GM23338 (cell line): ENCODE measurements around the gene GJD2. TPM values are rescaled to one million over a fixed set of nuclear protein-coding genes. Genes with fewer than 3 reads are reported as not detected.
A peak's percentile ranks its signal among the peaks of the same experiment; 100 is the strongest.

Experiments
- ATAC-seq: fragments of 200-7000 bp; cut with Tn5 transposase; 3 replicates; pipeline ENCODE4 v1.9.1; 2020
- DNase-seq: peaks from one replicate; pipeline ENCODE4 v3.0.0-alpha.2; 2015; ENCODE audit warnings: low spot score
- H2AFZ ChIP-seq: fragments of 200-600 bp; sonication (generic); 2 replicates; pipeline ENCODE4 v1.8.0; 2016; ENCODE audit warnings: antibody characterized with exemption, mild to moderate bottlenecking, moderate library complexity
- H3F3A ChIP-seq: fragments of 200-600 bp; sonication (generic); replicated peaks from 2 replicates; pipeline ENCODE4 v1.8.0; 2017; ENCODE audit warnings: antibody characterized with exemption, mixed run types, low read depth
- H3K27ac ChIP-seq: fragments of 200-600 bp; sonication (generic); 2 replicates; pipeline ENCODE4 v1.6.1; 2016; ENCODE audit warnings: low read depth
- H3K27me3 ChIP-seq: fragments of 200-600 bp; sonication (generic); 2 replicates; pipeline ENCODE4 v1.8.0; 2016; ENCODE audit warnings: mild to moderate bottlenecking, mixed run types, moderate library complexity; ENCODE audit not compliant: insufficient read depth
- H3K36me3 ChIP-seq: fragments of 200-600 bp; sonication (generic); 2 replicates; pipeline ENCODE4 v1.8.0; 2016; ENCODE audit warnings: mild to moderate bottlenecking; ENCODE audit not compliant: insufficient read depth
- H3K4me1 ChIP-seq: fragments of 200-600 bp; sonication (generic); 2 replicates; pipeline ENCODE4 v1.8.0; 2016; ENCODE audit warnings: mild to moderate bottlenecking, moderate library complexity; ENCODE audit not compliant: insufficient read depth
- H3K4me2 ChIP-seq: fragments of 200-600 bp; sonication (generic); 2 replicates; pipeline ENCODE4 v1.7.1; 2017; ENCODE audit warnings: mixed run types
- H3K4me3 ChIP-seq: fragments of 200-600 bp; sonication (generic); 2 replicates; pipeline ENCODE4 v1.6.1; 2016; ENCODE audit warnings: mixed run types
- H3K79me2 ChIP-seq: fragments of 200-600 bp; sonication (generic); replicated peaks from 2 replicates; pipeline ENCODE4 v1.8.0; 2017; ENCODE audit warnings: mild to moderate bottlenecking; ENCODE audit not compliant: insufficient read depth
- H3K9me2 ChIP-seq: fragments of 200-600 bp; sonication (generic); 2 replicates; pipeline ENCODE4 v1.8.0; 2017; ENCODE audit not compliant: insufficient read depth
- H4K20me1 ChIP-seq: fragments of 200-600 bp; sonication (generic); replicated peaks from 2 replicates; pipeline ENCODE4 v1.8.0; 2017; ENCODE audit warnings: mild to moderate bottlenecking; ENCODE audit not compliant: insufficient read depth
- H3K27ac Mint-ChIP-seq: 2 replicates; pipeline ENCODE4 v1.8.0; 2020; ENCODE audit warnings: inconsistent platforms, mild to moderate bottlenecking, moderate library complexity, mixed read lengths
- H3K27me3 Mint-ChIP-seq: 3 replicates; pipeline ENCODE4 v1.8.0; 2022; ENCODE audit warnings: low read depth, mild to moderate bottlenecking, moderate library complexity, mixed read lengths, inconsistent platforms; ENCODE audit not compliant: insufficient read depth, poor library complexity
- H3K36me3 Mint-ChIP-seq: 3 replicates; pipeline ENCODE4 v1.8.0; 2021; ENCODE audit warnings: low read depth, mild to moderate bottlenecking, inconsistent platforms, moderate library complexity, mixed read lengths
- H3K4me1 Mint-ChIP-seq: 3 replicates; pipeline ENCODE4 v1.8.0; 2020; ENCODE audit warnings: mild to moderate bottlenecking, inconsistent platforms, mixed read lengths
- H3K4me3 Mint-ChIP-seq: 3 replicates; pipeline ENCODE4 v1.8.0; 2021; ENCODE audit warnings: moderate library complexity, mild to moderate bottlenecking, inconsistent platforms, mixed read lengths
- H3K9me3 Mint-ChIP-seq: 3 replicates; pipeline ENCODE4 v1.8.0; 2020; ENCODE audit warnings: moderate library complexity, mild to moderate bottlenecking, inconsistent platforms, mixed read lengths
- CREB1 ChIP-seq: fragments of 250-450 bp; sonication (Bioruptor Pico); IDR thresholded peaks from 2 replicates; pipeline ENCODE4 v1.5.0; 2020; ENCODE audit warnings: low read depth, mild to moderate bottlenecking, moderate library complexity
- EZH2 ChIP-seq: fragments of 200-600 bp; sonication (generic); IDR thresholded peaks from one replicate; pipeline ENCODE4 v1.8.0; 2017; ENCODE audit warnings: antibody characterized with exemption, mild to moderate bottlenecking, low read depth; ENCODE audit not compliant: unreplicated experiment
- EZH2phosphoT487 ChIP-seq: fragments of 200-600 bp; sonication (generic); IDR thresholded peaks from one replicate; pipeline ENCODE4 v1.8.1; 2018; ENCODE audit warnings: antibody characterized with exemption; ENCODE audit not compliant: unreplicated experiment
- ZNF331 ChIP-seq: fragments of 250-450 bp; sonication (Bioruptor Pico); IDR thresholded peaks from 2 replicates; pipeline ENCODE4 v1.5.0; 2020; ENCODE audit warnings: low read depth, mild to moderate bottlenecking, moderate library complexity
- ZNF462 ChIP-seq: fragments of 250-450 bp; sonication (Bioruptor Pico); IDR thresholded peaks from 2 replicates; pipeline ENCODE4 v1.5.0; 2020; ENCODE audit warnings: mild to moderate bottlenecking, moderate library complexity
- polyA plus RNA-seq: library from polyadenylated mRNA; unstranded; fragments of >200 nt; fragmentation: Nextera tagmentation; extraction: Ambion mirVana; gene quantifications from 2 replicates; pipeline ENCODE4 v1.2.1, GENCODE V29; 2016
- total RNA-seq: library from RNA; depleted of rRNA; stranded (reverse); fragments of >200 nt; shearing (Covaris generic); gene quantifications from 2 replicates; pipeline ENCODE4 v1.2.3, GENCODE V29; 2014
- TF ChIP-seq, protein P1 (sequence below): IDR thresholded peaks from one replicate; pipeline ENCODE4 v1.6.1; 2018; ENCODE audit warnings: antibody characterized with exemption; ENCODE audit not compliant: unreplicated experiment
- TF ChIP-seq, protein P2 (sequence below), 2 experiments: fragments of 200-600 bp in 1 of 2; sonication (generic) in 1 of 2; conservative IDR thresholded peaks; 2 replicates each; pipeline versions ENCODE4 v1.5.1 to v1.6.1; 2016 to 2017; ENCODE audit warnings: antibody characterized with exemption in 2 of 2, low read depth in 2 of 2, mild to moderate bottlenecking in 2 of 2, moderate library complexity in 1 of 2

The GJD2 gene
- total and polyA plus RNA-seq, 2 experiments from 2014 or later = 0.29 to 0.63 TPM

DNA sequence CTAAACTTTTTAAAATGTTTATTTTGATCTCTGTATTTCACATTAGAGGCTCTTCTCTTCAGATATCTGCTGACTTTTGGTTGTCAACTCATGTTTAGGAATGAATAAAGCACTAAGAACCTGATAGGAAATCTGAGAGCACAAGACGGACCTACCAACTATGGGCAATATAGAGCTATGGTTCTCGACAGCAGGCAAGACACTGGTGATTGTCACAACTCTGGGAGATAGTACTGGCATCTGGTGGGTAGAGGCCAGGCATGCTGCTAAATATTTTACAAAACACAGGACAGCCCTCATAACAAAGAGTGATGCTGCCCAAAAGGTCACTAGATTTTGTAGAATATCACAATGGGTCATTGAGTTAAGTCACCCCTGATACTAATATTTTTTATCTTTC lies 17.5 kb upstream of the GJD2 start (continued):
- TF ChIP-seq EZH2phosphoT487 = no peak
- TF ChIP-seq, protein P1, sequence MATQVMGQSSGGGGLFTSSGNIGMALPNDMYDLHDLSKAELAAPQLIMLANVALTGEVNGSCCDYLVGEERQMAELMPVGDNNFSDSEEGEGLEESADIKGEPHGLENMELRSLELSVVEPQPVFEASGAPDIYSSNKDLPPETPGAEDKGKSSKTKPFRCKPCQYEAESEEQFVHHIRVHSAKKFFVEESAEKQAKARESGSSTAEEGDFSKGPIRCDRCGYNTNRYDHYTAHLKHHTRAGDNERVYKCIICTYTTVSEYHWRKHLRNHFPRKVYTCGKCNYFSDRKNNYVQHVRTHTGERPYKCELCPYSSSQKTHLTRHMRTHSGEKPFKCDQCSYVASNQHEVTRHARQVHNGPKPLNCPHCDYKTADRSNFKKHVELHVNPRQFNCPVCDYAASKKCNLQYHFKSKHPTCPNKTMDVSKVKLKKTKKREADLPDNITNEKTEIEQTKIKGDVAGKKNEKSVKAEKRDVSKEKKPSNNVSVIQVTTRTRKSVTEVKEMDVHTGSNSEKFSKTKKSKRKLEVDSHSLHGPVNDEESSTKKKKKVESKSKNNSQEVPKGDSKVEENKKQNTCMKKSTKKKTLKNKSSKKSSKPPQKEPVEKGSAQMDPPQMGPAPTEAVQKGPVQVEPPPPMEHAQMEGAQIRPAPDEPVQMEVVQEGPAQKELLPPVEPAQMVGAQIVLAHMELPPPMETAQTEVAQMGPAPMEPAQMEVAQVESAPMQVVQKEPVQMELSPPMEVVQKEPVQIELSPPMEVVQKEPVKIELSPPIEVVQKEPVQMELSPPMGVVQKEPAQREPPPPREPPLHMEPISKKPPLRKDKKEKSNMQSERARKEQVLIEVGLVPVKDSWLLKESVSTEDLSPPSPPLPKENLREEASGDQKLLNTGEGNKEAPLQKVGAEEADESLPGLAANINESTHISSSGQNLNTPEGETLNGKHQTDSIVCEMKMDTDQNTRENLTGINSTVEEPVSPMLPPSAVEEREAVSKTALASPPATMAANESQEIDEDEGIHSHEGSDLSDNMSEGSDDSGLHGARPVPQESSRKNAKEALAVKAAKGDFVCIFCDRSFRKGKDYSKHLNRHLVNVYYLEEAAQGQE = no peak
- TF ChIP-seq, protein P2, sequence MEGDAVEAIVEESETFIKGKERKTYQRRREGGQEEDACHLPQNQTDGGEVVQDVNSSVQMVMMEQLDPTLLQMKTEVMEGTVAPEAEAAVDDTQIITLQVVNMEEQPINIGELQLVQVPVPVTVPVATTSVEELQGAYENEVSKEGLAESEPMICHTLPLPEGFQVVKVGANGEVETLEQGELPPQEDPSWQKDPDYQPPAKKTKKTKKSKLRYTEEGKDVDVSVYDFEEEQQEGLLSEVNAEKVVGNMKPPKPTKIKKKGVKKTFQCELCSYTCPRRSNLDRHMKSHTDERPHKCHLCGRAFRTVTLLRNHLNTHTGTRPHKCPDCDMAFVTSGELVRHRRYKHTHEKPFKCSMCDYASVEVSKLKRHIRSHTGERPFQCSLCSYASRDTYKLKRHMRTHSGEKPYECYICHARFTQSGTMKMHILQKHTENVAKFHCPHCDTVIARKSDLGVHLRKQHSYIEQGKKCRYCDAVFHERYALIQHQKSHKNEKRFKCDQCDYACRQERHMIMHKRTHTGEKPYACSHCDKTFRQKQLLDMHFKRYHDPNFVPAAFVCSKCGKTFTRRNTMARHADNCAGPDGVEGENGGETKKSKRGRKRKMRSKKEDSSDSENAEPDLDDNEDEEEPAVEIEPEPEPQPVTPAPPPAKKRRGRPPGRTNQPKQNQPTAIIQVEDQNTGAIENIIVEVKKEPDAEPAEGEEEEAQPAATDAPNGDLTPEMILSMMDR (conservative IDR thresholded peaks at IDR 0.05; ENCODE audit: low read depth in 2 of 2) = no peak

DNA sequence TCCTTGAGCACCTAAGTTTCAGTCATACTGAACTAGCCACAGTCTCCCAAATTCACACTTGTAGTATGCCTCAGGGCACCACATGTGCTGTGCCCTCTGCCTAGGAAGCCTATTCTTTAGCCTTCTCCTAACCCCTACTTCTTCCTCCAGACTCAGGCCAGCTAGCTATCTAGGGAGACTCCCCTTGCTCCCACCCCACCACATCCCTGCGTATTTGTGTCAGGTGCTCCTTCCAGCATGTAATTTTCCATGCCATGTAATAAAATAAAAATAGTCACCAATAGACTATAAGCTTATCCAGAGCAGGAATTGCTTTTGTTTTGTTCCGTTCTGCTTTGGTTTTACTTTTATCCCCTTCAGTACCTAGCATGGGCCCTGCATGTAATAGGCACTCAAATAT lies 14.9 kb upstream of the GJD2 start:
- Histone ChIP-seq H3K27me3 (no peaks in the 10 kb centered on the region), H2AFZ (0 out of 2 replicates have a peak overlapping the region, but pooled peaks have one; percentile 38), H3K4me3 (no peak overlapping the region), H3K9me2 (no peaks in the 10 kb centered on the region; the same call in 1 of the 2 replicates), H3K4me2 (no peak overlapping the region), H3K79me2 (no peaks in the 10 kb centered on the region), H3K4me1 (peaks cover 6% of the 10 kb centered on the region; the same call in 1 of the 2 replicates), H3K27ac (no peak overlapping the region), H4K20me1 (no peaks in the 10 kb centered on the region), H3K36me3 (no peaks in the 10 kb centered on the region), H3F3A (no peaks in the 10 kb centered on the region)
- DNase-seq (no peak), ATAC-seq (no peak)
- Mint-ChIP-seq H3K27ac (no peak overlapping the region), H3K36me3 (no peaks in the 10 kb centered on the region), H3K4me3 (no peak overlapping the region), H3K27me3 (no peaks in the 10 kb centered on the region), H3K9me3 (no peaks in the 10 kb centered on the region), H3K4me1 (peaks cover 15% of the 10 kb centered on the region)
- TF ChIP-seq ZNF331 (CRISPR knock-in tag) = no peak
- no peak for TF ChIP-seq ZNF462
- no peak for TF ChIP-seq EZH2
- TF ChIP-seq, protein P1 = no peak
- no peak for TF ChIP-seq CREB1 (CRISPR knock-in tag)
